IMR-90 (cell line): ENCODE results near the gene TMUB1. TPM values are rescaled to one million over a fixed set of nuclear protein-coding genes. Genes with fewer than 3 reads are reported as not detected.

Experiments used
- ATAC-seq: fragments of 200-7000 bp; cut with Tn5 transposase; 2 replicates; pipeline ENCODE4 v1.9.1; 2020; ENCODE audit warnings: low read depth, mild to moderate bottlenecking, moderate library complexity
- BruUV-seq: library from RNA; stranded (reverse); fragments of 400-500 nt; replicated peaks from 2 replicates; lab custom pipeline; 2021; lab: Mats Ljungman, UMichigan
- CTCF ChIA-PET: fragments of 300-600 bp; formaldehyde crosslinking; extraction: SDS; loops from one replicate; lab custom pipeline; 2021; ENCODE audit warnings: antibody characterized with exemption; lab: Yijun Ruan, JAX
- POLR2A ChIA-PET: fragments of 300-600 bp; sonication (Branson Sonifier 250); formaldehyde crosslinking; loops from one replicate; lab custom pipeline; 2022; ENCODE audit warnings: antibody characterized with exemption; ENCODE audit not compliant: unreplicated experiment; lab: Charles Lee
- DNase-seq: peaks from one replicate; pipeline ENCODE4 v3.0.0; 2013
- H2AFZ ChIP-seq: replicated peaks from 2 replicates; pipeline ENCODE3; 2013; ENCODE audit warnings: low read length, mild to moderate bottlenecking; ENCODE audit not compliant: poor library complexity
- H2AK5ac ChIP-seq: 2 replicates; pipeline ENCODE4 v1.6.1; 2013; ENCODE audit warnings: low read depth, low read length, inconsistent platforms
- H2AK9ac ChIP-seq: replicated peaks from 2 replicates; pipeline ENCODE3; 2013; ENCODE audit warnings: mild to moderate bottlenecking, low read depth, low read length, moderate library complexity; ENCODE audit not compliant: poor library complexity
- H2BK120ac ChIP-seq: 2 replicates; pipeline ENCODE4 v1.6.1; 2013; ENCODE audit warnings: low read depth, low read length, inconsistent platforms
- H2BK15ac ChIP-seq: 3 replicates; pipeline ENCODE4 v1.6.1; 2013; ENCODE audit warnings: low read depth, low read length, inconsistent platforms
- H2BK20ac ChIP-seq: 2 replicates; pipeline ENCODE4 v1.6.1; 2013; ENCODE audit warnings: low read depth, mild to moderate bottlenecking, inconsistent platforms, low read length, moderate library complexity
- H2BK5ac ChIP-seq: 2 replicates; pipeline ENCODE4 v1.6.1; 2013; ENCODE audit warnings: mild to moderate bottlenecking, low read depth, low read length, inconsistent platforms; ENCODE audit not compliant: poor library complexity, severe bottlenecking
- H3K14ac ChIP-seq: replicated peaks from 2 replicates; pipeline ENCODE4 v1.6.1; 2013; ENCODE audit warnings: low read depth, low read length, inconsistent platforms
- H3K18ac ChIP-seq: 2 replicates; pipeline ENCODE4 v1.6.1; 2013; ENCODE audit warnings: low read depth, low read length, control low read depth
- H3K23ac ChIP-seq: 2 replicates; pipeline ENCODE4 v1.6.1; 2013; ENCODE audit warnings: low read depth, low read length, inconsistent platforms
- H3K27ac ChIP-seq: 2 replicates; pipeline ENCODE4 v1.5.1; 2013; ENCODE audit warnings: mild to moderate bottlenecking, control low read depth, low read length; ENCODE audit not compliant: insufficient read depth
- H3K27me3 ChIP-seq: 2 replicates; pipeline ENCODE4 v1.6.1; 2013; ENCODE audit warnings: low read length; ENCODE audit not compliant: control insufficient read depth, insufficient read depth
- H3K36me3 ChIP-seq: 2 replicates; pipeline ENCODE4 v1.6.1; 2013; ENCODE audit warnings: low read length, mixed read lengths; ENCODE audit not compliant: control insufficient read depth, insufficient read depth
- H3K4ac ChIP-seq: 2 replicates; pipeline ENCODE4 v1.6.1; 2013; ENCODE audit warnings: low read depth, low read length, inconsistent platforms
- H3K4me1 ChIP-seq: 2 replicates; pipeline ENCODE4 v1.6.1; 2013; ENCODE audit warnings: low read length, mixed read lengths; ENCODE audit not compliant: control insufficient read depth, insufficient read depth
- H3K4me2 ChIP-seq: 2 replicates; pipeline ENCODE4 v1.6.1; 2013; ENCODE audit warnings: low read depth, mild to moderate bottlenecking, control low read depth, low read length, moderate library complexity
- H3K4me3 ChIP-seq: 2 replicates; pipeline ENCODE4 v1.5.1; 2013; ENCODE audit warnings: low read depth, mild to moderate bottlenecking, control low read depth, low read length, moderate library complexity; ENCODE audit not compliant: insufficient read depth
- H3K56ac ChIP-seq: 2 replicates; pipeline ENCODE4 v1.6.1; 2013; ENCODE audit warnings: low read length, inconsistent platforms; ENCODE audit not compliant: insufficient read depth; ENCODE audit errors: extremely low read depth
- H3K79me1 ChIP-seq, 2 experiments: 2 replicates each; pipeline ENCODE4 v1.6.1; 2013; ENCODE audit warnings: low read length in 2 of 2, inconsistent platforms in 1 of 2, low read depth in 1 of 2
- H3K9ac ChIP-seq: 2 replicates; pipeline ENCODE4 v1.6.1; 2013; ENCODE audit warnings: low read depth, low read length, control low read depth
- H3K9me1 ChIP-seq: 2 replicates; pipeline ENCODE4 v1.6.1; 2013; ENCODE audit warnings: low read length, inconsistent platforms; ENCODE audit not compliant: insufficient read depth
- H3K9me3 ChIP-seq: 2 replicates; pipeline ENCODE4 v1.6.1; 2013; ENCODE audit warnings: low read length; ENCODE audit not compliant: control insufficient read depth, insufficient read depth
- H4K20me1 ChIP-seq: 2 replicates; pipeline ENCODE4 v1.6.1; 2013; ENCODE audit warnings: low read length, inconsistent platforms; ENCODE audit not compliant: insufficient read depth
- H4K5ac ChIP-seq: 2 replicates; pipeline ENCODE4 v1.6.1; 2013; ENCODE audit warnings: mild to moderate bottlenecking, low read depth, low read length, control low read depth
- H4K8ac ChIP-seq, 2 experiments: 2 replicates each; pipeline ENCODE4 v1.6.1; 2013; ENCODE audit warnings: low read depth in 2 of 2, low read length in 2 of 2, control low read depth in 1 of 2, inconsistent platforms in 1 of 2
- H4K91ac ChIP-seq: 2 replicates; pipeline ENCODE4 v1.6.1; 2013; ENCODE audit warnings: low read depth, low read length, inconsistent platforms; ENCODE audit not compliant: insufficient read depth
- BHLHE40 ChIP-seq: fragments of 150-350 bp; IDR thresholded peaks from 2 replicates; pipeline ENCODE4 v1.6.1; 2016; ENCODE audit warnings: mild to moderate bottlenecking, low read depth, low read length
- CEBPB ChIP-seq: IDR thresholded peaks from 2 replicates; pipeline ENCODE4 v1.6.1; 2012; ENCODE audit warnings: low read depth, low read length, improper control_type of control experiment
- CHD1 ChIP-seq: IDR thresholded peaks from 2 replicates; pipeline ENCODE4 v1.6.1; 2012; ENCODE audit warnings: low read depth, low read length, improper control_type of control experiment
- FOS ChIP-seq: fragments of 150-350 bp; IDR thresholded peaks from 2 replicates; pipeline ENCODE4 v1.6.1; 2016; ENCODE audit warnings: low read depth, low read length
- MAFK ChIP-seq: IDR thresholded peaks from 2 replicates; pipeline ENCODE4 v1.6.1; 2012; ENCODE audit warnings: low read depth, low read length, improper control_type of control experiment
- MAZ ChIP-seq: IDR thresholded peaks from 2 replicates; pipeline ENCODE4 v1.6.1; 2012; ENCODE audit warnings: low read depth, mild to moderate bottlenecking, low read length, improper control_type of control experiment, moderate library complexity, borderline replicate concordance
- MXI1 ChIP-seq: IDR thresholded peaks from 2 replicates; pipeline ENCODE4 v1.6.1; 2012; ENCODE audit warnings: low read depth, mild to moderate bottlenecking, low read length, moderate library complexity, borderline replicate concordance
- NFE2L2 ChIP-seq: fragments of 150-350 bp; IDR thresholded peaks from 2 replicates; pipeline ENCODE4 v1.6.1; 2016; ENCODE audit warnings: low read depth, mild to moderate bottlenecking, low read length
- POLR2A ChIP-seq: IDR thresholded peaks from 2 replicates; pipeline ENCODE4 v1.6.1; 2012; ENCODE audit warnings: mild to moderate bottlenecking, low read depth, low read length
- RAD21 ChIP-seq: IDR thresholded peaks from 2 replicates; pipeline ENCODE4 v1.6.1; 2012; ENCODE audit warnings: low read length, improper control_type of control experiment
- RCOR1 ChIP-seq: IDR thresholded peaks from 2 replicates; pipeline ENCODE4 v1.6.1; 2012; ENCODE audit warnings: mild to moderate bottlenecking, low read length, improper control_type of control experiment; ENCODE audit not compliant: insufficient replicate concordance
- RFX5 ChIP-seq: IDR thresholded peaks from 2 replicates; pipeline ENCODE4 v1.8.0; 2012; ENCODE audit warnings: low read depth, mild to moderate bottlenecking, low read length, moderate library complexity
- SMC3 ChIP-seq: fragments of 150-350 bp; IDR thresholded peaks from 2 replicates; pipeline ENCODE4 v1.6.1; 2016; ENCODE audit warnings: low read depth, mild to moderate bottlenecking, antibody characterized with exemption, low read length, moderate library complexity
- WGBS, 2 experiments: methylation state at CpG; one replicate each; pipeline versions ENCODE4 v1.1.5 to v1.1.7; 2013; ENCODE audit warnings: missing lambda C conversion rate in 2 of 2; ENCODE audit not compliant: insufficient read length in 1 of 2; ENCODE audit errors: extremely low coverage in 2 of 2; 5-methylcytosine and 5-hydroxymethylcytosine counted together
- dilution Hi-C: fragments of 300-500 bp; cut with HindIII; formaldehyde crosslinking; loops from one replicate; pipeline ENCODE4 v1.14.3; 2018; ENCODE audit warnings: low sequenced_read_pairs; ENCODE audit not compliant: unreplicated experiment
- in situ Hi-C: fragments of 300-500 bp; cut with MboI; formaldehyde crosslinking; loops from 3 replicates; pipeline ENCODE4 v1.14.3; 2019; ENCODE audit warnings: low sequenced_read_pairs, inconsistent platforms, mixed read lengths
- intact Hi-C: fragments of 100-400 bp; cut with micrococcal nuclease; formaldehyde crosslinking; loops from 2 replicates; pipeline ENCODE4 v1.10.0; 2022
- polyA plus RNA-seq, 3 experiments: library from polyadenylated mRNA; depleted of rRNA; stranded (reverse); fragments of >200 nt; gene quantifications; 2 replicates each; pipeline ENCODE4 v1.2.3, GENCODE V29; 2012; ENCODE audit warnings: low replicate concordance in 1 of 3
- total RNA-seq: library from RNA; depleted of rRNA; stranded (reverse); fragments of >200 nt; gene quantifications from 2 replicates; pipeline ENCODE4 v1.2.3, GENCODE V29; 2012
- TF ChIP-seq, protein P1 (sequence below): fragments of 150-350 bp; IDR thresholded peaks from 2 replicates; pipeline ENCODE4 v1.6.1; 2016; ENCODE audit warnings: low read depth, mild to moderate bottlenecking, low read length, moderate library complexity, borderline replicate concordance
- TF ChIP-seq, protein P2 (sequence below): fragments of 150-350 bp; IDR thresholded peaks from 2 replicates; pipeline ENCODE4 v1.6.1; 2017; ENCODE audit warnings: mild to moderate bottlenecking, antibody characterized with exemption, low read length, low read depth
- TF ChIP-seq, protein P3 (sequence below): conservative IDR thresholded peaks from 2 replicates; pipeline ENCODE4 v1.5.1; 2012; ENCODE audit warnings: mild to moderate bottlenecking, low read depth, low read length, improper control_type of control experiment

TMUB1 gene
- total and polyA plus RNA-seq, 2 of the 4 experiments (the other 2 are of a cell fraction) = 6.8 to 29.8 TPM

DNA sequence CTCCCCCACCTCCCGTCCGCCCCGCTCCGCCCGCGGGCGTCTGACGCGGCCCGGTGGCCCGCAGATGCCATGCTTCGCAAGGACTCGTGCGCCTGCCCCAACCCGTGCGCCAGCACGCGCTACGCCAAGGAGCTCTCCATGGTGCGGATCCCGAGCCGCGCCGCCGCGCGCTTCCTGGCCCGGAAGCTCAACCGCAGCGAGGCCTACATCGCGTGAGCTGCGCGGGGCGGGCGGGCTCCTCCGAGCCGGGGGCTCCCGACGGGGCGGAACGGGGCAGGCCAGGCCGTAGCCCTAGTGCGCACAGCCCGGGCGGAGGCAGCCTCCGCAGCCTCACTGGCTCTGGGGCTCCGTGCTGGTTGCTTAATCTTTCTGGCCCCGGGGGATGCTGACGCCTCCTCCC is 32.2 kb downstream of the TMUB1 start:
- Histone ChIP-seq H4K91ac (no peak overlapping the region), H2AK5ac (no peak overlapping the region), H3K36me3 (no peaks in the 10 kb centered on the region), H3K18ac (no peak overlapping the region), H4K8ac (no peak overlapping the region), H2BK20ac (no peak overlapping the region), H2AK9ac (no peak overlapping the region), H3K9me1 (peaks cover 6% of the 10 kb centered on the region; the same call in 1 of the 2 replicates), H3K9ac (no peak overlapping the region), H3K4me1 (peaks cover 11% of the 10 kb centered on the region; the same call in 1 of the 2 replicates), H3K4ac (no peak overlapping the region), H2BK120ac (no peak overlapping the region), H3K79me1 (0 out of 4 replicates have a peak, but pooled peaks cover 0 to 3% of the 10 kb centered on the region in 2 experiments), H4K5ac (no peak overlapping the region), H4K20me1 (peaks cover 18% of the 10 kb centered on the region), H2BK15ac (no peak overlapping the region), H3K9me3 (no peaks in the 10 kb centered on the region), H3K4me2 (no peak overlapping the region; the same call in 1 of the 2 replicates), H3K23ac (no peak overlapping the region), H3K56ac (no peak overlapping the region), H3K27ac (no peak overlapping the region), H3K4me3 (no peak overlapping the region), H2BK5ac (no peak overlapping the region), H3K27me3 (no peaks in the 10 kb centered on the region; the same call in 1 of the 2 replicates), H3K14ac (no peak overlapping the region), H2AFZ (peak overlapping the region; percentile 51)
- DNase-seq (peak; percentile 77), ATAC-seq (peak; percentile 85)
- dilution Hi-C loops = no loop called here
- CTCF ChIA-PET = interaction anchor here (0.6 kb wide), 1 partner anchor 89 kb away, joined by 3 read pairs; no protein-coding TSS in a partner anchor
- in situ Hi-C loops = no loop called here
- 2% methylated on average over 36 of the region's 50 CpGs; no CpG with 5 or more reads in 1 of the 2 experiments for WGBS, 2 experiments
- POLR2A ChIA-PET = no interaction called here
- no TSS peak for BruUV-seq
- TF ChIP-seq FOS (no peak), SMC3 (no peak), BHLHE40 (peak; percentile 97), NFE2L2 (no peak), MAFK (no peak), RCOR1 (peak; percentile 54), CHD1 (no peak), MAZ (peak; percentile 85; the same call in 1 of the 2 replicates), RFX5 (no peak), RAD21 (no peak), POLR2A (no peak), CEBPB (no peak), MXI1 (peak; percentile 100)
- TF ChIP-seq, protein P1, sequence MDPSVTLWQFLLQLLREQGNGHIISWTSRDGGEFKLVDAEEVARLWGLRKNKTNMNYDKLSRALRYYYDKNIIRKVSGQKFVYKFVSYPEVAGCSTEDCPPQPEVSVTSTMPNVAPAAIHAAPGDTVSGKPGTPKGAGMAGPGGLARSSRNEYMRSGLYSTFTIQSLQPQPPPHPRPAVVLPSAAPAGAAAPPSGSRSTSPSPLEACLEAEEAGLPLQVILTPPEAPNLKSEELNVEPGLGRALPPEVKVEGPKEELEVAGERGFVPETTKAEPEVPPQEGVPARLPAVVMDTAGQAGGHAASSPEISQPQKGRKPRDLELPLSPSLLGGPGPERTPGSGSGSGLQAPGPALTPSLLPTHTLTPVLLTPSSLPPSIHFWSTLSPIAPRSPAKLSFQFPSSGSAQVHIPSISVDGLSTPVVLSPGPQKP = no peak
- TF ChIP-seq, protein P2, sequence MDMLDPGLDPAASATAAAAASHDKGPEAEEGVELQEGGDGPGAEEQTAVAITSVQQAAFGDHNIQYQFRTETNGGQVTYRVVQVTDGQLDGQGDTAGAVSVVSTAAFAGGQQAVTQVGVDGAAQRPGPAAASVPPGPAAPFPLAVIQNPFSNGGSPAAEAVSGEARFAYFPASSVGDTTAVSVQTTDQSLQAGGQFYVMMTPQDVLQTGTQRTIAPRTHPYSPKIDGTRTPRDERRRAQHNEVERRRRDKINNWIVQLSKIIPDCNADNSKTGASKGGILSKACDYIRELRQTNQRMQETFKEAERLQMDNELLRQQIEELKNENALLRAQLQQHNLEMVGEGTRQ = no peak
- TF ChIP-seq, protein P3, sequence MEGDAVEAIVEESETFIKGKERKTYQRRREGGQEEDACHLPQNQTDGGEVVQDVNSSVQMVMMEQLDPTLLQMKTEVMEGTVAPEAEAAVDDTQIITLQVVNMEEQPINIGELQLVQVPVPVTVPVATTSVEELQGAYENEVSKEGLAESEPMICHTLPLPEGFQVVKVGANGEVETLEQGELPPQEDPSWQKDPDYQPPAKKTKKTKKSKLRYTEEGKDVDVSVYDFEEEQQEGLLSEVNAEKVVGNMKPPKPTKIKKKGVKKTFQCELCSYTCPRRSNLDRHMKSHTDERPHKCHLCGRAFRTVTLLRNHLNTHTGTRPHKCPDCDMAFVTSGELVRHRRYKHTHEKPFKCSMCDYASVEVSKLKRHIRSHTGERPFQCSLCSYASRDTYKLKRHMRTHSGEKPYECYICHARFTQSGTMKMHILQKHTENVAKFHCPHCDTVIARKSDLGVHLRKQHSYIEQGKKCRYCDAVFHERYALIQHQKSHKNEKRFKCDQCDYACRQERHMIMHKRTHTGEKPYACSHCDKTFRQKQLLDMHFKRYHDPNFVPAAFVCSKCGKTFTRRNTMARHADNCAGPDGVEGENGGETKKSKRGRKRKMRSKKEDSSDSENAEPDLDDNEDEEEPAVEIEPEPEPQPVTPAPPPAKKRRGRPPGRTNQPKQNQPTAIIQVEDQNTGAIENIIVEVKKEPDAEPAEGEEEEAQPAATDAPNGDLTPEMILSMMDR = no peak
- intact Hi-C loops = no loop called here
